Right lobe of liver (tissue), 6 donors: ENCODE results near the gene ACTRT2. TPM values are rescaled to one million over a fixed set of nuclear protein-coding genes. Genes with fewer than 3 reads are reported as not detected.
A peak's percentile ranks its signal among the peaks of the same experiment; 100 is the strongest.

Source experiments
- ATAC-seq, 4 donors: fragments of 200-7000 bp; cut with Tn5 transposase; one replicate each; pipeline ENCODE4 v1.9.1; 2020; ENCODE audit warnings: mild to moderate bottlenecking in 4 of 4, moderate library complexity in 4 of 4
- DNase-seq, 3 donors: peaks; one replicate each; pipeline ENCODE4 v3.0.0-alpha.2; 2020
- H3K27ac ChIP-seq, 3 donors: fragments of 200-600 bp; one replicate each; pipeline ENCODE4 v1.8.0; 2022
- H3K27me3 ChIP-seq, 2 donors: fragments of 200-600 bp; one replicate each; pipeline ENCODE4 v1.8.0; 2022
- H3K36me3 ChIP-seq, 4 donors: fragments of 200-600 bp; sonication (generic) in 1 of 4; one replicate each; pipeline versions ENCODE4 v1.5.1 to v1.8.0; 2017 to 2022; ENCODE audit warnings: control low read depth in 1 of 4
- H3K4me1 ChIP-seq, 4 donors: fragments of 200-600 bp; sonication (generic) in 1 of 4; one replicate each; pipeline versions ENCODE4 v1.5.1 to v1.8.0; 2017 to 2022; ENCODE audit warnings: control low read depth in 1 of 4
- H3K4me3 ChIP-seq, 3 donors: fragments of 200-600 bp; one replicate each; pipeline ENCODE4 v1.8.0; 2022
- H3K9me3 ChIP-seq, 4 donors: fragments of 200-600 bp; sonication (generic) in 1 of 4; one replicate each; pipeline versions ENCODE4 v1.5.1 to v1.8.0; 2017 to 2022; ENCODE audit warnings: control low read depth in 1 of 4
- POLR2A ChIP-seq: fragments of 450-650 bp; IDR thresholded peaks from one replicate; pipeline ENCODE4 v1.6.1; 2017; ENCODE audit warnings: antibody characterized with exemption, mild to moderate bottlenecking
- WGBS: methylation state at CpG from one replicate; pipeline ENCODE4 v1.1.6; 2018; ENCODE audit warnings: low coverage, low lambda C conversion rate; ENCODE audit not compliant: insufficient coverage; ENCODE audit errors: missing lambda C conversion rate; 5-methylcytosine and 5-hydroxymethylcytosine counted together
- intact Hi-C, 2 donors: fragments of 100-400 bp; cut with DNase I; formaldehyde crosslinking; loops; one replicate each; pipeline versions ENCODE4 v1.11.2 to v1.14.1; 2022
- long read RNA-seq: library from polyadenylated mRNA; unstranded; transcript quantifications from one replicate; pipeline ENCODE4 v2.0.0, GENCODE V29; 2019
- total RNA-seq, 6 experiments: library from RNA; depleted of rRNA in 2 of 6; stranded (reverse); fragments of >200 nt in 2 of 6; fragmentation: NEBNext Ultra II Directional in 3 of 6; extraction: Animal tissue kit (Norgen Biotek cat#: 25700) in 3 of 6; gene quantifications; one replicate each; pipeline versions ENCODE4 v1.1.0 to v1.2.4, GENCODE V29; 2016 to 2023
- TF ChIP-seq, protein P1 (sequence below), 4 donors: fragments of 200-600 bp in 3 of 4; fragments of 450-650 bp in 1 of 4; IDR thresholded peaks; one replicate each; pipeline versions ENCODE4 v1.5.1 to v1.8.0; 2016 to 2022; ENCODE audit warnings: antibody characterized with exemption in 4 of 4, mild to moderate bottlenecking in 2 of 4
- donor health status: DM: no; HTN: yes; CAD: no.
- donor health status: DM: no; HTN: no; CAD: no.
- donor health status: DM: no; HTN: no; CAD: no.
- donor health status: DM: no; HTN: yes; CAD: no.
- donor health status: DM: no; HTN: yes; CAD: no.

The ACTRT2 gene
- total RNA-seq: not detected
- long read RNA-seq: 0 reads

DNA sequence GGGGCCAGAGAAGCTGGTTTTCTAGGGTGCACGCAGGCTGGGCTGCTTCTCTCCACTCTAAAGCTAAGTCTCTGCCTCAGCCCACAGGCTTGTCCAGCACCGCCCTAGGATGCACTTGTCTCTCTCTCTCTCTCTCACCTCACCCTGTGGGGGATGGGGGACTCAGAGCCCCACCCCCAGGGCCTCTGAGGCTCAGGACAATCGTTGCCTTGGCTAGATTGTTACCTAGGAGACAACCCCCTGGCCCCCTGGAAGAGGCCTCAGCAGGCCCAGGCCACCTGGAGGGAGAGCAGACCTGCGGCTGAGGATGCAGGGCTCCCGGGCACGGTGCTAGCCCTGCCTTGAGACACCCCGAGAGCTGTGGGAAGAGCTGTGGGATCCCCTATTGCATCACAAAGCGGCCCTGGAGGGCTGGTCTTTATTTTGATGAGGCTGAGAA lies at the start of gene ACTRT2:
TSS of gene ACTRT2 (plus strand) at position 235 of the 439 bp plus-strand sequence. CDS start 220 bp downstream, outside the sequence.
- 36% methylated on average over 2 of the region's 8 CpGs for WGBS
- TF ChIP-seq POLR2A: no peak
- TF ChIP-seq, protein P1, sequence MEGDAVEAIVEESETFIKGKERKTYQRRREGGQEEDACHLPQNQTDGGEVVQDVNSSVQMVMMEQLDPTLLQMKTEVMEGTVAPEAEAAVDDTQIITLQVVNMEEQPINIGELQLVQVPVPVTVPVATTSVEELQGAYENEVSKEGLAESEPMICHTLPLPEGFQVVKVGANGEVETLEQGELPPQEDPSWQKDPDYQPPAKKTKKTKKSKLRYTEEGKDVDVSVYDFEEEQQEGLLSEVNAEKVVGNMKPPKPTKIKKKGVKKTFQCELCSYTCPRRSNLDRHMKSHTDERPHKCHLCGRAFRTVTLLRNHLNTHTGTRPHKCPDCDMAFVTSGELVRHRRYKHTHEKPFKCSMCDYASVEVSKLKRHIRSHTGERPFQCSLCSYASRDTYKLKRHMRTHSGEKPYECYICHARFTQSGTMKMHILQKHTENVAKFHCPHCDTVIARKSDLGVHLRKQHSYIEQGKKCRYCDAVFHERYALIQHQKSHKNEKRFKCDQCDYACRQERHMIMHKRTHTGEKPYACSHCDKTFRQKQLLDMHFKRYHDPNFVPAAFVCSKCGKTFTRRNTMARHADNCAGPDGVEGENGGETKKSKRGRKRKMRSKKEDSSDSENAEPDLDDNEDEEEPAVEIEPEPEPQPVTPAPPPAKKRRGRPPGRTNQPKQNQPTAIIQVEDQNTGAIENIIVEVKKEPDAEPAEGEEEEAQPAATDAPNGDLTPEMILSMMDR (IDR thresholded peaks at IDR 0.05): no peak
- ATAC-seq: no peak

DNA sequence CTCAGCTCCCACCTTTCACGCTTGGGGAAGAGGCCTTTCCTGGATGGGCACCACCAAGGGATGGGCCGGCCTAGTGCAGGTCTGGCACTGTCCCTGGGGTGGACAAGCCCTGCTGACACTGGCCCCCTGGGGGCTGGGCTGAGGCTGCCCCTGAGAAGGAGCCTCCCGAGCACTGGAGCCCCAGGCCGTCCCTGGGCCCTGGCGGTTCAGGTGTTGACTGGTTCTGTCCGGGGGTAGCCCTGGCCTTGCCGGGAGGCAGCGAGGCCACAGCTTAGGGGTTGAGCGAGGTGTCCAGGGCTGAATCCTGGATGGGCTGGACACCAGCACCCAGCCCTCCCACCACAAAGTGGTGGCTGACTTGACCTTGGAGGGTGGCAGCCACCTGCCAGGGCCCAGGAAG lies 49.7 kb upstream of the ACTRT2 start:
- Histone ChIP-seq H3K4me1 (no peaks in the 10 kb centered on the region), H3K27me3 (no peaks in the 10 kb centered on the region), H3K9me3 (no peaks in the 10 kb centered on the region), H3K36me3 (no peaks in the 10 kb centered on the region), H3K27ac (no peak overlapping the region), H3K4me3 (no peak overlapping the region)
- TF ChIP-seq, protein P1 (IDR thresholded peaks at IDR 0.05): no peak
- no peak for TF ChIP-seq POLR2A
- peak in 2 of 3 donors; percentile 13 to 45 for DNase-seq
- intact Hi-C loops: no loop called here
- WGBS: no CpG with 5 or more reads among the region's 9 CpGs
- ATAC-seq: no peak

More for the DNA sequence above, at the start of gene ACTRT2:
- Histone ChIP-seq H3K27me3 (no peaks in the 10 kb centered on the region), H3K36me3 (no peaks in the 10 kb centered on the region), H3K27ac (no peak within 1 kb of the TSS), H3K4me1 (no peaks in the 10 kb centered on the region), H3K4me3 (no peak within 1 kb of the TSS), H3K9me3 (no peaks in the 10 kb centered on the region)
- peak in 1 of 3 donors; percentile 48 for DNase-seq
- intact Hi-C loops: no loop called here

DNA sequence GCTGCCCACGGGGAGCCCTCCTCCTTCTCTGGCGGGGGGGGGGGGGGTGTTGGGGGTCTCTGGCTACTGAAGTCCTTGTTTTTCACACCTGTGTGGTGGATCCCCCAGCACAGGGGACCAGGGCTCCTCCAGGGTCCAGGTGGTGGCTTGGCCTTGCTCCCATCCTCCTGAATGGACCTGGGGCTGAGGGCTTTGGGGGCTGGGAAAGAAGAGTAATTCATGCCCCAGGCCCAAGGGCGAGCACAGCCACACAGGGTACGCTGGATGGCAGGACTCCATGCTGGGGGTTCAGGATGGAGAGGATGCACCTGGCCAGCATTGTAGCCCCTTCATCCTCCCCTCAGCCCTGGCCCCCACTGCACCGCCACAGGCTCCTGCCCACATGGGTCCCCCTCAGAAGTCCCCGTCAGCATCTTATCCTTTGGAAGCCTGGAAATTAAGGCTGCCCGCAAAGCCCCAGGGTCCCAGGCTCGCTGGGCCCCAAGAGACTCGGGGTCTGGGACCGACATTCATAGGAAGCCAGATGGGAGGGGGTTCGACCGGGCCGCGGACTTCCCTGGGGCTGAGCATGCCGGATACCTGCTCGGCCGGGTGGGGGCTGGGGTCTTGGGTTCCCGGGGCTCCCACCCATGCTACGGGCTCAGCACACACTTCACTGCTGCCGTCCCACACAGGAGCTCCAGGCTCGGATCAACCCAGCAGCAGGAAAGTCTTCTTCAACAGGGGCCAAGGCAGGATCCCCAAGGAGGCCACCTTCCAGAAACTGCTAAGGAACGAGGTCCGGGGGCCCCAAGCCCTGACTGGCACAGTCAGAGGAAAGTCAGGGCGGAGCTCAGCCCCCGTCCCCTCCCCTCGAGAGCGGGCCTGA lies 49.0 kb upstream of the ACTRT2 start:
- peak in 2 of 3 donors; percentile 14 to 43 for DNase-seq
- Histone ChIP-seq H3K27ac (no peak overlapping the region), H3K9me3 (no peaks in the 10 kb centered on the region), H3K36me3 (no peaks in the 10 kb centered on the region), H3K27me3 (no peaks in the 10 kb centered on the region), H3K4me3 (no peak overlapping the region), H3K4me1 (no peaks in the 10 kb centered on the region)
- 61% methylated on average over 8 of the region's 27 CpGs for WGBS
- intact Hi-C loops: no loop called here
- no peak for ATAC-seq
- TF ChIP-seq, protein P1 (IDR thresholded peaks at IDR 0.05): no peak
- no peak for TF ChIP-seq POLR2A

DNA sequence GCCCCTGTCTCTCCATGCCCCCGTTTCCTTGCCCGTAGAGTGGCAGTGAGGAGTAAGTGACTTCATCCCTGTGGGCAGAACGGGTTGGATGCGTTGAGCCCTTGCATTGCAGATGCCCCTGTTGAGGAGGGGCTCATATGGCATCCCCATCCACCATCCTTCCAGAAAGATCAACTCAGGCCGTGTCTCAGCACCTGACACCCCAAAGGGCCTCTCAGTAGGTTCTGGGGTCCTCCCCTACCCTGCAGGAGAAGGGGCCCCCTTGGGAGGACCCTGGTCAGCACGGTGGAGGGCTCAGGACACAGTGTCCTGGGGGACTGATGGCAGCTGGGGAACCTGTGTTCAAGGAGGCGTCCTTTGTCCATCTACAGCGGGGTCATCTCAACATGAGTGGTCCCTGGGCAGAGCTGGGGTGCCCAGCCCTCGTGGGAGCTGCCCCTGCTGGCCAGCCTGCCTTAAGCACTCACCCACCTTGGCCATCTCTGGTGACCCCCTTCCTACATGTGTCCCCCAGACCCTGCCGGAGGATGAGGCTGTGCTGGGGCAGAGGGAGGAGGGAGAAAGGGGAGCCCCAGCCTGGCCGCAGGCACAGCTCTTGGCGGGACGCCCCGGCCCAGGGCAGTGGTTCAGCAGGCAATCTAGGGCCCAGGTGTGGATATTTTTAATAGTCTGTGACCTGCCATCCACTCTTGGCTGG lies 48.2 kb upstream of the ACTRT2 start:
- Histone ChIP-seq H3K27ac (no peak overlapping the region), H3K27me3 (no peaks in the 10 kb centered on the region), H3K4me1 (no peaks in the 10 kb centered on the region), H3K4me3 (no peak overlapping the region), H3K36me3 (no peaks in the 10 kb centered on the region), H3K9me3 (no peaks in the 10 kb centered on the region)
- WGBS: 33% methylated on average over 6 of the region's 14 CpGs
- DNase-seq (peak in 2 of 3 donors; percentile 11 to 39), ATAC-seq (no peak)
- TF ChIP-seq POLR2A: no peak
- TF ChIP-seq, protein P1 (IDR thresholded peaks at IDR 0.05): no peak
- intact Hi-C loops: no loop called here
